HEK293 (cell line): ENCODE data around the gene NEAT1.

ENCODE experiments used
- GLI2 ChIP-seq: fragments of 450-650 bp; formaldehyde crosslinking; IDR thresholded peaks from 2 replicates; pipeline ENCODE4; 2017; ENCODE audit warnings: missing biosample characterization, missing genetic modification characterization, low read depth, borderline replicate concordance
- HOXC10 ChIP-seq: sonication (generic); formaldehyde crosslinking; IDR thresholded peaks from 2 replicates; pipeline ENCODE4 v1.8.1; 2023; ENCODE audit warnings: mild to moderate bottlenecking, missing genetic modification reagents
- MEIS1 ChIP-seq: sonication (generic); formaldehyde crosslinking; IDR thresholded peaks from 2 replicates; pipeline ENCODE4 v1.8.1; 2022; ENCODE audit warnings: missing genetic modification reagents, mild to moderate bottlenecking, borderline replicate concordance
- MYNN ChIP-seq: fragments of 450-650 bp; formaldehyde crosslinking; IDR thresholded peaks from 2 replicates; pipeline ENCODE4 v1.5.1; 2016; ENCODE audit warnings: missing biosample characterization, missing genetic modification characterization, borderline replicate concordance
- PRDM1 ChIP-seq: fragments of 450-650 bp; formaldehyde crosslinking; IDR thresholded peaks from 2 replicates; pipeline ENCODE4; 2016; ENCODE audit warnings: missing biosample characterization, missing genetic modification characterization
- SCRT1 ChIP-seq: fragments of 450-650 bp; formaldehyde crosslinking; IDR thresholded peaks from 2 replicates; pipeline ENCODE4 v1.5.1; 2016; ENCODE audit warnings: missing biosample characterization, missing genetic modification characterization, borderline replicate concordance
- ZBTB20 ChIP-seq: fragments of 450-650 bp; formaldehyde crosslinking; IDR thresholded peaks from 2 replicates; pipeline ENCODE4 v1.5.1; 2016; ENCODE audit warnings: missing biosample characterization, missing genetic modification characterization
- ZFP41 ChIP-seq: fragments of 450-650 bp; formaldehyde crosslinking; IDR thresholded peaks from 2 replicates; pipeline ENCODE4 v1.5.1; 2016; ENCODE audit warnings: missing biosample characterization, missing genetic modification characterization, borderline replicate concordance
- ZNF114 ChIP-seq: fragments of 450-650 bp; formaldehyde crosslinking; IDR thresholded peaks from 2 replicates; pipeline ENCODE4 v1.5.0; 2017; ENCODE audit warnings: missing biosample characterization, missing genetic modification characterization
- ZNF133 ChIP-seq: fragments of 450-650 bp; formaldehyde crosslinking; IDR thresholded peaks from 2 replicates; pipeline ENCODE4 v1.5.1; 2016; ENCODE audit warnings: missing biosample characterization, missing genetic modification characterization
- ZNF184 ChIP-seq: fragments of 450-650 bp; IDR thresholded peaks from 2 replicates; pipeline ENCODE4 v1.5.1; 2018; ENCODE audit warnings: missing biosample characterization, mild to moderate bottlenecking, missing genetic modification characterization
- ZNF202 ChIP-seq: fragments of 450-650 bp; formaldehyde crosslinking; IDR thresholded peaks from 2 replicates; pipeline ENCODE4 v1.5.1; 2016; ENCODE audit warnings: missing biosample characterization, missing genetic modification characterization, borderline replicate concordance
- ZNF23 ChIP-seq: fragments of 450-650 bp; formaldehyde crosslinking; IDR thresholded peaks from 2 replicates; pipeline ENCODE4 v1.5.1; 2016; ENCODE audit warnings: missing biosample characterization, missing genetic modification characterization, borderline replicate concordance
- ZNF274 ChIP-seq, 2 experiments: fragments of 200-500 bp in 1 of 2; fragments of 450-650 bp in 1 of 2; sonication (Bioruptor generic) in 1 of 2; formaldehyde crosslinking in 1 of 2; IDR thresholded peaks; 2 replicates each; pipeline versions ENCODE4 v1.5.1 to v1.6.1; 2014 to 2016; ENCODE audit warnings: borderline replicate concordance in 1 of 2, inconsistent platforms in 1 of 2, low read length in 1 of 2, missing biosample characterization in 1 of 2, missing genetic modification characterization in 1 of 2
- ZNF292 ChIP-seq: fragments of 450-650 bp; formaldehyde crosslinking; IDR thresholded peaks from 2 replicates; pipeline ENCODE4 v1.5.1; 2016; ENCODE audit warnings: low read depth, missing biosample characterization, missing genetic modification characterization, borderline replicate concordance
- ZNF354C ChIP-seq: fragments of 450-650 bp; formaldehyde crosslinking; IDR thresholded peaks from 2 replicates; pipeline ENCODE4 v1.5.1; 2016; ENCODE audit warnings: missing biosample characterization, missing genetic modification characterization, low read depth, borderline replicate concordance
- ZNF394 ChIP-seq: fragments of 450-650 bp; formaldehyde crosslinking; IDR thresholded peaks from 2 replicates; pipeline ENCODE4 v1.5.1; 2016; ENCODE audit warnings: missing biosample characterization, missing genetic modification characterization, mild to moderate bottlenecking, moderate library complexity, borderline replicate concordance
- ZNF404 ChIP-seq: fragments of 450-650 bp; formaldehyde crosslinking; IDR thresholded peaks from 2 replicates; pipeline ENCODE4 v1.5.1; 2017; ENCODE audit warnings: missing biosample characterization, missing genetic modification characterization
- ZNF549 ChIP-seq: fragments of 450-650 bp; IDR thresholded peaks from 2 replicates; pipeline ENCODE4 v1.5.1; 2018; ENCODE audit warnings: missing biosample characterization, missing genetic modification characterization, mild to moderate bottlenecking, inconsistent platforms, moderate library complexity
- ZNF560 ChIP-seq: fragments of 450-650 bp; formaldehyde crosslinking; IDR thresholded peaks from 2 replicates; pipeline ENCODE4 v1.5.1; 2017; ENCODE audit warnings: missing biosample characterization, missing genetic modification characterization, borderline replicate concordance
- ZNF561 ChIP-seq: fragments of 450-650 bp; IDR thresholded peaks from 2 replicates; pipeline ENCODE4 v1.5.1; 2018; ENCODE audit warnings: missing biosample characterization, missing genetic modification characterization, borderline replicate concordance
- ZNF670 ChIP-seq: fragments of 450-650 bp; formaldehyde crosslinking; IDR thresholded peaks from 2 replicates; pipeline ENCODE4 v1.5.1; 2016; ENCODE audit warnings: missing biosample characterization, missing genetic modification characterization, low read depth
- TF ChIP-seq, protein P1 (sequence below): fragments of 450-650 bp; formaldehyde crosslinking; IDR thresholded peaks from 2 replicates; pipeline ENCODE4 v1.5.0; 2017; ENCODE audit warnings: missing biosample characterization, missing genetic modification characterization, borderline replicate concordance
- TF ChIP-seq, protein P2 (sequence below): fragments of 450-650 bp; formaldehyde crosslinking; IDR thresholded peaks from 2 replicates; pipeline ENCODE4 v1.5.1; 2016; ENCODE audit warnings: missing biosample characterization, missing genetic modification characterization
- TF ChIP-seq, protein P3 (sequence below): fragments of 450-650 bp; formaldehyde crosslinking; IDR thresholded peaks from 2 replicates; pipeline ENCODE4; 2016; ENCODE audit warnings: missing biosample characterization, missing genetic modification characterization
- TF ChIP-seq, protein P4 (sequence below): fragments of 450-650 bp; formaldehyde crosslinking; IDR thresholded peaks from 2 replicates; pipeline ENCODE4 v1.5.1; 2017; ENCODE audit warnings: missing biosample characterization, missing genetic modification characterization
- TF ChIP-seq, protein P5 (sequence below): fragments of 450-650 bp; formaldehyde crosslinking; IDR thresholded peaks from 2 replicates; pipeline ENCODE4 v1.5.1; 2017; ENCODE audit warnings: missing biosample characterization, missing genetic modification characterization
- TF ChIP-seq, protein P6 (sequence below): fragments of 450-650 bp; formaldehyde crosslinking; IDR thresholded peaks from 2 replicates; pipeline ENCODE4 v1.5.1; 2016; ENCODE audit warnings: missing biosample characterization, missing genetic modification characterization

The NEAT1 gene

DNA sequence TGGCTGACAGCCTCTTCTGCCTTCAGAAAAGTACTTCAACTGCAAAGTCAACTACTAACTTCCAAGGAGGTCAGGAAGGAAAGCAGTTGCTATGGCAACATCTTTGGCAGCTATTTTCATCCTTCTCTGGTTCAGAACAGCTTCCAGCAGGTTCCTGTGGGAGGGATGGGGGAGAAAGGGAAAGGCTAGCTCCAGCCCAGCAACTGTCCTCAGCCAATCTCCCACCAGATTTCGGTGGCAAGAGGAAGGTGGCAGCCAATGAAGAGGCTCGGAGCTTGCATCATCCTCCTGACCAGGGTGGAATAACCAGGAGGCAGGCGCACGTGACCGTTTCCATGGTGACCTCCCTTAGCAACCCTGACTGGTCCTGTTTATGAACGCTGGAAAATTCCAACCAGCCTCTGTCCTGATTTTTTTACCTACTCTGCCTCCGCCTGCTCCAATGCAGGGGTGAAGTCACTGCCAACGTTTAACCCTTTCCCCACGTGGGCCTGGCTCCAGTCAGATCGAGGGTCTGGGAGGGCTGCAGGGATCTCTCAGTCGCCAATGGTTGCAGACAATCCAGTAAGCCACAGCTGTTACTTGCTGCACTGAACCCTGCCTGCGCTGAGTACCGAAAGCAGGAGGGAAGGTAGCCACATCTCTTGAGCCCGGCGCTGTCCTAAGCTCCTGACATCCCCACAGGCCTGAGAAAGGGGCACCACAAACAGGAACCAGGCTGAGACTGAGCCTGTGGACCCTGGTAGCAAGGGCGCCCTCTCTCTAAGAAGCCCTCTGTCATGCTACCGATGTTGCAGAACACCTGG is 65.1 kb downstream of the NEAT1 start (continued):
- TF ChIP-seq ZNF560 (tag by site-specific recombination), result no peak
- TF ChIP-seq, protein P1, sequence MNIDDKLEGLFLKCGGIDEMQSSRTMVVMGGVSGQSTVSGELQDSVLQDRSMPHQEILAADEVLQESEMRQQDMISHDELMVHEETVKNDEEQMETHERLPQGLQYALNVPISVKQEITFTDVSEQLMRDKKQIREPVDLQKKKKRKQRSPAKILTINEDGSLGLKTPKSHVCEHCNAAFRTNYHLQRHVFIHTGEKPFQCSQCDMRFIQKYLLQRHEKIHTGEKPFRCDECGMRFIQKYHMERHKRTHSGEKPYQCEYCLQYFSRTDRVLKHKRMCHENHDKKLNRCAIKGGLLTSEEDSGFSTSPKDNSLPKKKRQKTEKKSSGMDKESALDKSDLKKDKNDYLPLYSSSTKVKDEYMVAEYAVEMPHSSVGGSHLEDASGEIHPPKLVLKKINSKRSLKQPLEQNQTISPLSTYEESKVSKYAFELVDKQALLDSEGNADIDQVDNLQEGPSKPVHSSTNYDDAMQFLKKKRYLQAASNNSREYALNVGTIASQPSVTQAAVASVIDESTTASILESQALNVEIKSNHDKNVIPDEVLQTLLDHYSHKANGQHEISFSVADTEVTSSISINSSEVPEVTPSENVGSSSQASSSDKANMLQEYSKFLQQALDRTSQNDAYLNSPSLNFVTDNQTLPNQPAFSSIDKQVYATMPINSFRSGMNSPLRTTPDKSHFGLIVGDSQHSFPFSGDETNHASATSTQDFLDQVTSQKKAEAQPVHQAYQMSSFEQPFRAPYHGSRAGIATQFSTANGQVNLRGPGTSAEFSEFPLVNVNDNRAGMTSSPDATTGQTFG (tag by site-specific recombination), result no peak
- TF ChIP-seq ZNF394 (tag by site-specific recombination), result no peak
- TF ChIP-seq ZNF114 (tag by site-specific recombination), result no peak
- TF ChIP-seq SCRT1 (tag by site-specific recombination), result peak; percentile 26; the same call in 1 of the 2 replicates
- TF ChIP-seq ZNF354C, result no peak
- TF ChIP-seq ZNF292, result no peak
- peak; percentile 99 for TF ChIP-seq MYNN (tag by site-specific recombination)
- no peak for TF ChIP-seq GLI2 (tag by site-specific recombination)
- TF ChIP-seq ZNF404 (tag by site-specific recombination), result no peak
- TF ChIP-seq ZNF561 (tag by site-specific recombination), result no peak
- TF ChIP-seq ZNF133 (tag by site-specific recombination), result no peak
- no peak for TF ChIP-seq ZNF549
- no peak for TF ChIP-seq ZNF184 (tag by site-specific recombination)
- TF ChIP-seq ZNF274 (IDR thresholded peaks at IDR 0.05; ENCODE audit: low read length), result no peak
- no peak for TF ChIP-seq ZNF274 (tag by site-specific recombination; IDR thresholded peaks at IDR 0.05; ENCODE audit: borderline replicate concordance)
- TF ChIP-seq, protein P2, sequence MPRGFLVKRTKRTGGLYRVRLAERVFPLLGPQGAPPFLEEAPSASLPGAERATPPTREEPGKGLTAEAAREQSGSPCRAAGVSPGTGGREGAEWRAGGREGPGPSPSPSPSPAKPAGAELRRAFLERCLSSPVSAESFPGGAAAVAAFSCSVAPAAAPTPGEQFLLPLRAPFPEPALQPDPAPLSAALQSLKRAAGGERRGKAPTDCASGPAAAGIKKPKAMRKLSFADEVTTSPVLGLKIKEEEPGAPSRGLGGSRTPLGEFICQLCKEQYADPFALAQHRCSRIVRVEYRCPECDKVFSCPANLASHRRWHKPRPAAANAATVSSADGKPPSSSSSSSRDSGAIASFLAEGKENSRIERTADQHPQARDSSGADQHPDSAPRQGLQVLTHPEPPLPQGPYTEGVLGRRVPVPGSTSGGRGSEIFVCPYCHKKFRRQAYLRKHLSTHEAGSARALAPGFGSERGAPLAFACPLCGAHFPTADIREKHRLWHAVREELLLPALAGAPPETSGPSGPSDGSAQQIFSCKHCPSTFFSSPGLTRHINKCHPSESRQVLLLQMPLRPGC, result no peak
- TF ChIP-seq, protein P3, sequence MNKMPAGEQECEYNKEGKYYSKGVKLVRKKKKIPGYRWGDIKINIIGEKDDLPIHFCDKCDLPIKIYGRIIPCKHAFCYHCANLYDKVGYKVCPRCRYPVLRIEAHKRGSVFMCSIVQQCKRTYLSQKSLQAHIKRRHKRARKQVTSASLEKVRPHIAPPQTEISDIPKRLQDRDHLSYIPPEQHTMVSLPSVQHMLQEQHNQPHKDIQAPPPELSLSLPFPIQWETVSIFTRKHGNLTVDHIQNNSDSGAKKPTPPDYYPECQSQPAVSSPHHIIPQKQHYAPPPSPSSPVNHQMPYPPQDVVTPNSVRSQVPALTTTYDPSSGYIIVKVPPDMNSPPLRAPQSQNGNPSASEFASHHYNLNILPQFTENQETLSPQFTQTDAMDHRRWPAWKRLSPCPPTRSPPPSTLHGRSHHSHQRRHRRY (tag by site-specific recombination), result no peak
- no peak for TF ChIP-seq ZNF202 (tag by site-specific recombination)
- TF ChIP-seq, protein P4, sequence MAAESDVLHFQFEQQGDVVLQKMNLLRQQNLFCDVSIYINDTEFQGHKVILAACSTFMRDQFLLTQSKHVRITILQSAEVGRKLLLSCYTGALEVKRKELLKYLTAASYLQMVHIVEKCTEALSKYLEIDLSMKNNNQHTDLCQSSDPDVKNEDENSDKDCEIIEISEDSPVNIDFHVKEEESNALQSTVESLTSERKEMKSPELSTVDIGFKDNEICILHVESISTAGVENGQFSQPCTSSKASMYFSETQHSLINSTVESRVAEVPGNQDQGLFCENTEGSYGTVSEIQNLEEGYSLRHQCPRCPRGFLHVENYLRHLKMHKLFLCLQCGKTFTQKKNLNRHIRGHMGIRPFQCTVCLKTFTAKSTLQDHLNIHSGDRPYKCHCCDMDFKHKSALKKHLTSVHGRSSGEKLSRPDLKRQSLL, result 0 out of 2 replicates have a peak, but pooled peaks have one; percentile 10
- TF ChIP-seq, protein P5, sequence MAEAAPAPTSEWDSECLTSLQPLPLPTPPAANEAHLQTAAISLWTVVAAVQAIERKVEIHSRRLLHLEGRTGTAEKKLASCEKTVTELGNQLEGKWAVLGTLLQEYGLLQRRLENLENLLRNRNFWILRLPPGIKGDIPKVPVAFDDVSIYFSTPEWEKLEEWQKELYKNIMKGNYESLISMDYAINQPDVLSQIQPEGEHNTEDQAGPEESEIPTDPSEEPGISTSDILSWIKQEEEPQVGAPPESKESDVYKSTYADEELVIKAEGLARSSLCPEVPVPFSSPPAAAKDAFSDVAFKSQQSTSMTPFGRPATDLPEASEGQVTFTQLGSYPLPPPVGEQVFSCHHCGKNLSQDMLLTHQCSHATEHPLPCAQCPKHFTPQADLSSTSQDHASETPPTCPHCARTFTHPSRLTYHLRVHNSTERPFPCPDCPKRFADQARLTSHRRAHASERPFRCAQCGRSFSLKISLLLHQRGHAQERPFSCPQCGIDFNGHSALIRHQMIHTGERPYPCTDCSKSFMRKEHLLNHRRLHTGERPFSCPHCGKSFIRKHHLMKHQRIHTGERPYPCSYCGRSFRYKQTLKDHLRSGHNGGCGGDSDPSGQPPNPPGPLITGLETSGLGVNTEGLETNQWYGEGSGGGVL, result no peak
- TF ChIP-seq ZFP41 (tag by site-specific recombination), result no peak
- TF ChIP-seq ZNF670 (tag by site-specific recombination), result no peak
- TF ChIP-seq ZBTB20 (tag by site-specific recombination), result no peak; the same call in 1 of the 2 replicates
- no peak for TF ChIP-seq MEIS1 (CRISPR knock-in tag)
- no peak for TF ChIP-seq HOXC10 (CRISPR knock-in tag)
- TF ChIP-seq, protein P6, sequence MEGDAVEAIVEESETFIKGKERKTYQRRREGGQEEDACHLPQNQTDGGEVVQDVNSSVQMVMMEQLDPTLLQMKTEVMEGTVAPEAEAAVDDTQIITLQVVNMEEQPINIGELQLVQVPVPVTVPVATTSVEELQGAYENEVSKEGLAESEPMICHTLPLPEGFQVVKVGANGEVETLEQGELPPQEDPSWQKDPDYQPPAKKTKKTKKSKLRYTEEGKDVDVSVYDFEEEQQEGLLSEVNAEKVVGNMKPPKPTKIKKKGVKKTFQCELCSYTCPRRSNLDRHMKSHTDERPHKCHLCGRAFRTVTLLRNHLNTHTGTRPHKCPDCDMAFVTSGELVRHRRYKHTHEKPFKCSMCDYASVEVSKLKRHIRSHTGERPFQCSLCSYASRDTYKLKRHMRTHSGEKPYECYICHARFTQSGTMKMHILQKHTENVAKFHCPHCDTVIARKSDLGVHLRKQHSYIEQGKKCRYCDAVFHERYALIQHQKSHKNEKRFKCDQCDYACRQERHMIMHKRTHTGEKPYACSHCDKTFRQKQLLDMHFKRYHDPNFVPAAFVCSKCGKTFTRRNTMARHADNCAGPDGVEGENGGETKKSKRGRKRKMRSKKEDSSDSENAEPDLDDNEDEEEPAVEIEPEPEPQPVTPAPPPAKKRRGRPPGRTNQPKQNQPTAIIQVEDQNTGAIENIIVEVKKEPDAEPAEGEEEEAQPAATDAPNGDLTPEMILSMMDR (tag by site-specific recombination), result 0 out of 2 replicates have a peak, but pooled peaks have one; percentile 31
- peak; percentile 74; the same call in 1 of the 2 replicates for TF ChIP-seq PRDM1 (tag by site-specific recombination)
- TF ChIP-seq ZNF23 (tag by site-specific recombination), result no peak
